Neural progenitor cell (in vitro differentiated cells): ENCODE results near the gene OPN3. TPM values are rescaled to one million over a fixed set of nuclear protein-coding genes. Genes with fewer than 3 reads are reported as not detected.

ENCODE experiments used
- DNase-seq: peaks from one replicate; pipeline ENCODE4 v3.0.0-alpha.2; 2016; ENCODE audit warnings: low spot score
- H2AFZ ChIP-seq: fragments of 200-600 bp; sonication (generic); replicated peaks from 2 replicates; pipeline ENCODE4 v1.6.1; 2016; ENCODE audit warnings: antibody characterized with exemption
- H3F3A ChIP-seq: fragments of 200-600 bp; sonication (generic); 2 replicates; pipeline ENCODE4 v1.6.1; 2016; ENCODE audit warnings: antibody characterized with exemption, low read depth
- H3K27ac ChIP-seq: fragments of 200-600 bp; sonication (generic); 2 replicates; pipeline ENCODE4 v1.5.1; 2016; ENCODE audit warnings: mild to moderate bottlenecking
- H3K27me3 ChIP-seq: fragments of 200-600 bp; sonication (generic); 2 replicates; pipeline ENCODE4 v1.6.1; 2016; ENCODE audit warnings: mild to moderate bottlenecking, moderate library complexity
- H3K36me3 ChIP-seq: fragments of 200-600 bp; sonication (generic); 2 replicates; pipeline ENCODE4 v1.5.1; 2016
- H3K4me1 ChIP-seq: fragments of 200-600 bp; sonication (generic); 2 replicates; pipeline ENCODE4 v1.6.1; 2016; ENCODE audit warnings: mixed run types
- H3K4me2 ChIP-seq: fragments of 200-600 bp; sonication (generic); 2 replicates; pipeline ENCODE4 v1.6.1; 2016
- H3K4me3 ChIP-seq: fragments of 200-600 bp; sonication (generic); 2 replicates; pipeline ENCODE4 v1.5.1; 2016
- H3K79me2 ChIP-seq: fragments of 200-600 bp; sonication (generic); 2 replicates; pipeline ENCODE4 v1.6.1; 2016; ENCODE audit warnings: low read depth
- H3K9ac ChIP-seq: fragments of 200-600 bp; sonication (generic); 2 replicates; pipeline ENCODE4 v1.6.1; 2016
- H3K9me3 ChIP-seq: fragments of 200-600 bp; sonication (generic); 2 replicates; pipeline ENCODE4 v1.5.1; 2016; ENCODE audit warnings: low read depth
- H4K20me1 ChIP-seq: fragments of 200-600 bp; sonication (generic); 2 replicates; pipeline ENCODE4 v1.6.1; 2016; ENCODE audit warnings: low read depth
- H3K27ac Mint-ChIP-seq: 3 replicates; pipeline ENCODE4 v1.8.0; 2021; ENCODE audit warnings: mixed read lengths
- H3K27me3 Mint-ChIP-seq: 2 replicates; pipeline ENCODE4 v1.8.0; 2022; ENCODE audit warnings: low read depth, mild to moderate bottlenecking, inconsistent platforms, moderate library complexity, mixed read lengths; ENCODE audit not compliant: insufficient read depth
- H3K36me3 Mint-ChIP-seq: 3 replicates; pipeline ENCODE4 v1.8.0; 2021; ENCODE audit warnings: mixed read lengths
- H3K4me1 Mint-ChIP-seq: 3 replicates; pipeline ENCODE4 v1.8.0; 2021; ENCODE audit warnings: mixed read lengths
- H3K4me3 Mint-ChIP-seq: 3 replicates; pipeline ENCODE4 v1.8.0; 2021; ENCODE audit warnings: mild to moderate bottlenecking, moderate library complexity, mixed read lengths
- H3K9me3 Mint-ChIP-seq: 3 replicates; pipeline ENCODE4 v1.8.0; 2020; ENCODE audit warnings: mixed read lengths
- CTCF ChIP-seq: fragments of 200-600 bp; sonication (generic); IDR thresholded peaks from 2 replicates; pipeline ENCODE4 v1.5.1; 2017; ENCODE audit warnings: antibody characterized with exemption, mild to moderate bottlenecking
- EZH2 ChIP-seq: fragments of 200-600 bp; sonication (generic); IDR thresholded peaks from 2 replicates; pipeline ENCODE4 v1.6.1; 2017; ENCODE audit warnings: antibody characterized with exemption, mild to moderate bottlenecking, moderate library complexity
- EZH2phosphoT487 ChIP-seq: fragments of 200-600 bp; sonication (generic); IDR thresholded peaks from 2 replicates; pipeline ENCODE4 v1.6.1; 2017; ENCODE audit warnings: antibody characterized with exemption
- total RNA-seq: library from RNA; depleted of rRNA; stranded (reverse); fragments of >200 nt; gene quantifications from 2 replicates; pipeline ENCODE4 v1.2.3, GENCODE V29; 2015; ENCODE audit warnings: low replicate concordance

OPN3 gene
- total RNA-seq, 1 donor from 2014 or later = 53.5 TPM

- H3F3A ChIP-seq = no peaks in the 10 kb centered on the region
- H3K36me3 ChIP-seq = no peaks in the 10 kb centered on the region
- no peak overlapping the region for H3K4me2 ChIP-seq
- H3K4me1 ChIP-seq = no peaks in the 10 kb centered on the region
- no peak overlapping the region for H3K9ac ChIP-seq
- no peak overlapping the region for H2AFZ ChIP-seq
- peaks cover 5% of the 10 kb centered on the region for H3K9me3 Mint-ChIP-seq
- H3K4me1 Mint-ChIP-seq = no peaks in the 10 kb centered on the region
- H3K9me3 ChIP-seq = no peaks in the 10 kb centered on the region
- no peak overlapping the region for H3K27ac ChIP-seq
- TF ChIP-seq CTCF = no peak
- TF ChIP-seq EZH2phosphoT487 = no peak
- no peak for TF ChIP-seq EZH2
- no peaks in the 10 kb centered on the region for H4K20me1 ChIP-seq
- H3K36me3 Mint-ChIP-seq = no peaks in the 10 kb centered on the region
- no peak overlapping the region for H3K4me3 Mint-ChIP-seq
- no peak for DNase-seq
- no peaks in the 10 kb centered on the region for H3K79me2 ChIP-seq
- peaks cover 3% of the 10 kb centered on the region for H3K27me3 Mint-ChIP-seq
- no peak overlapping the region for H3K27ac Mint-ChIP-seq
- H3K27me3 ChIP-seq = no peaks in the 10 kb centered on the region
- no peak overlapping the region for H3K4me3 ChIP-seq
Observed at GRCh38 chr1:241647658-241648057, 7.5 kb upstream of the OPN3 start.

GRCh38 chr1:241646201-241646600 lies 6.0 kb upstream of the OPN3 start:
- no peak overlapping the region for H3K4me3 ChIP-seq
- DNase-seq = no peak

GRCh38 chr1:241645199-241645598 lies 5.0 kb upstream of the OPN3 start:
- H3K4me3 Mint-ChIP-seq = no peak overlapping the region
- Histone ChIP-seq H2AFZ (no peak overlapping the region), H3K9ac (no peak overlapping the region)

More at GRCh38 chr1:241646201-241646600, 6.0 kb upstream of the OPN3 start:
- H3K27me3 ChIP-seq = no peaks in the 10 kb centered on the region
- H3K36me3 Mint-ChIP-seq = no peaks in the 10 kb centered on the region
- H3K27ac Mint-ChIP-seq = no peak overlapping the region
- no peaks in the 10 kb centered on the region for H3K36me3 ChIP-seq
- no peaks in the 10 kb centered on the region for H3K4me1 ChIP-seq
- no peaks in the 10 kb centered on the region for H4K20me1 ChIP-seq
- H3K9ac ChIP-seq = no peak overlapping the region
- peaks cover 15% of the 10 kb centered on the region for H3K9me3 Mint-ChIP-seq
- no peaks in the 10 kb centered on the region for H3K4me1 Mint-ChIP-seq
- no peak overlapping the region for H3K4me2 ChIP-seq
- TF ChIP-seq EZH2phosphoT487 (no peak), EZH2 (no peak), CTCF (no peak)
- no peaks in the 10 kb centered on the region for H3K9me3 ChIP-seq
- no peak overlapping the region for H2AFZ ChIP-seq
- no peak overlapping the region for H3K4me3 Mint-ChIP-seq
- H3F3A ChIP-seq = no peaks in the 10 kb centered on the region
- H3K27me3 Mint-ChIP-seq = peaks cover 5% of the 10 kb centered on the region
- no peak overlapping the region for H3K27ac ChIP-seq
- H3K79me2 ChIP-seq = no peaks in the 10 kb centered on the region

More at GRCh38 chr1:241645199-241645598, 5.0 kb upstream of the OPN3 start:
- H3K27me3 Mint-ChIP-seq = peaks cover 5% of the 10 kb centered on the region
- TF ChIP-seq EZH2 (no peak), EZH2phosphoT487 (no peak), CTCF (no peak)
- peaks cover 3% of the 10 kb centered on the region for H3K4me1 Mint-ChIP-seq
- Histone ChIP-seq H3K4me2 (no peak overlapping the region), H3F3A (no peaks in the 10 kb centered on the region), H3K27me3 (no peaks in the 10 kb centered on the region), H4K20me1 (no peaks in the 10 kb centered on the region), H3K36me3 (no peaks in the 10 kb centered on the region), H3K27ac (no peak overlapping the region), H3K79me2 (no peaks in the 10 kb centered on the region), H3K4me3 (no peak overlapping the region), H3K4me1 (no peaks in the 10 kb centered on the region), H3K9me3 (no peaks in the 10 kb centered on the region)
- H3K36me3 Mint-ChIP-seq = peaks cover 3% of the 10 kb centered on the region
- no peak for DNase-seq
- H3K27ac Mint-ChIP-seq = no peak overlapping the region
- H3K9me3 Mint-ChIP-seq = peaks cover 18% of the 10 kb centered on the region
